ENCODE measurements around the gene BBS1.
A peak's percentile ranks its signal among the peaks of the same experiment; 100 is the strongest.

The BBS1 gene

GRCh38 chr11:66467034-66467659 lies 43.3 kb upstream of the BBS1 start:
- no peak for TF ChIP-seq Cebpa-rat (IDR thresholded peaks at IDR 0.05)
- Histone ChIP-seq H3K4me1 (peaks cover 38 to 64% (median 48%) of the 10 kb centered on the region in 10 experiments), H4K20me1 (peaks cover 0 to 18% (median 12%) of the 10 kb centered on the region in 11 experiments; a peak in 9 of 22 replicates), H3K4me2 (peak overlapping the region; percentile 94 to 100 (median 98)), H3K9me3 (replicated peaks in 1 of 11) (peaks cover 7 to 19% (median 16%) of the 10 kb centered on the region in 11 experiments; a peak in 14 of 22 replicates), H3K27ac (peak overlapping the region; percentile 16 to 77 (median 72); a peak in 21 of 22 replicates), H3K4me3 (peak overlapping the region; percentile 64 to 84 (median 74)), H3K9ac (peak overlapping the region; percentile 65 to 84 (median 80)), H3K27me3 (no peaks in the 10 kb centered on the region), H3K36me3 (peaks cover 1 to 14% (median 8%) of the 10 kb centered on the region in 11 experiments; a peak in 15 of 22 replicates)

GRCh38 chr11:66467756-66468155 lies 42.7 kb upstream of the BBS1 start:
- H3K27me3 ChIP-seq, result no peaks in the 10 kb centered on the region
- H3K4me3 ChIP-seq, result peak overlapping the region; percentile 64 to 84 (median 74)
- peak overlapping the region; percentile 65 to 84 (median 80); a peak in 21 of 22 replicates for H3K9ac ChIP-seq
- TF ChIP-seq Cebpa-rat (IDR thresholded peaks at IDR 0.05), result no peak
- peaks cover 0 to 18% (median 12%) of the 10 kb centered on the region in 11 experiments; a peak in 9 of 22 replicates for H4K20me1 ChIP-seq
- peak overlapping the region; percentile 94 to 100 (median 98) for H3K4me2 ChIP-seq
- H3K27ac ChIP-seq, result peak overlapping the region in 10 of 11 experiments; percentile 52 to 77 (median 72); a peak in 16 of 22 replicates
- H3K4me1 ChIP-seq, result peaks cover 38 to 57% (median 45%) of the 10 kb centered on the region in 10 experiments
- H3K36me3 ChIP-seq, result peaks cover 7 to 20% (median 14%) of the 10 kb centered on the region in 11 experiments; a peak in 20 of 22 replicates
- H3K9me3 ChIP-seq (replicated peaks in 1 of 11), result peaks cover 3 to 14% (median 11%) of the 10 kb centered on the region in 11 experiments; a peak in 14 of 22 replicates

DNA sequence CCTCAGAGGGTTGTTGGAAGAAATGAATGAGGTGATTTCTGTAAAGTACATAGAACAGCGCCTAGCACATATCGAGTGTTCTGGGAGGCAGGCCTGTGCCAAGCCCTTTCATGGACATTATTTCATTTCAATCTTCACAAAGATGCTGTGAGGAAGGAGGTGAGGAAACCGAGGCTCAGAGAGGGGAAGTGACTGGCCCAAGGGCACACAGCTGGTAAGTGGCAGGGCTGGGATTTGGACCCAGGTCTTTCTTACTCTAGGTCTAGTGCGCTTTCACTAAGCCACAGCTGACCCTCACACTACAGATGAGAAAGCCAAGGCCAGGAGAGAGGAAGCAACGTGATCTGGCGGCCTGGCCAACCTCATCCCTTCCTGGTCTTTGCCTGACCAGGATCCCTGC lies 41.7 kb upstream of the BBS1 start:
- H4K20me1 ChIP-seq, result peaks cover 0 to 18% (median 12%) of the 10 kb centered on the region in 11 experiments; a peak in 9 of 22 replicates
- peak overlapping the region in 1 of 11 experiments; percentile 77; a peak in 2 of 22 replicates for H3K27ac ChIP-seq
- TF ChIP-seq Cebpa-rat (IDR thresholded peaks at IDR 0.05), result no peak
- H3K9ac ChIP-seq, result peak overlapping the region in 2 of 11 experiments; percentile 80 to 83; a peak in 1 of 22 replicates
- peak overlapping the region in 10 of 11 experiments; percentile 94 to 100 (median 98); a peak in 18 of 22 replicates for H3K4me2 ChIP-seq
- H3K4me3 ChIP-seq, result no peak overlapping the region
- peaks cover 0 to 4% (median 2%) of the 10 kb centered on the region in 11 experiments; a peak in 5 of 22 replicates for H3K9me3 ChIP-seq (replicated peaks in 1 of 11)
- H3K36me3 ChIP-seq, result peaks cover 17 to 29% (median 23%) of the 10 kb centered on the region in 11 experiments
- H3K4me1 ChIP-seq, result peaks cover 38 to 55% (median 45%) of the 10 kb centered on the region in 10 experiments
- H3K27me3 ChIP-seq, result no peaks in the 10 kb centered on the region

DNA sequence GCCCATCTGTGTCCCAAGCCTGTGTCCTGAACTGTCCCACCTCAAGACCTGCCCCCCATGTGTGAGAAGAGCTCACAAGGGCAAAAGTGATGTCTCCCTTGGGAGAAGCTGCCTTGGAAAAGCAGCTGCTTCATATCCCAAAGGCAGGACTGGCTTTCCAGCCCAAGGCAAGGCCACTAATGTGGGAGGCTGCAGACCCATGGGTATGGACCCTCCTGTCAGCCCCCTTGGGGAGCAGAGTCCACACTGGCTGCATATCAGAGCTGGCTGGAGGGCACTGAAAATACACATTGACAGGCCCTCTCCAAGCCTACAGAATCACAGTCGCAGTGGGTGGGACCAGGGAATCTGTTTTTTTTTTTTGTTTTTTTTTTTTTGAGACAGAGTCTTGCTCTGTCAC lies 41.0 kb upstream of the BBS1 start:
- Histone ChIP-seq H3K9ac (no peak overlapping the region), H3K4me1 (peaks cover 38 to 55% (median 45%) of the 10 kb centered on the region in 10 experiments), H3K4me2 (peak overlapping the region in 1 of 11 experiments; percentile 95; a peak in 2 of 22 replicates), H3K27ac (peak overlapping the region in 1 of 11 experiments; percentile 77; a peak in 1 of 22 replicates), H3K4me3 (no peak overlapping the region), H3K36me3 (peaks cover 22 to 37% (median 31%) of the 10 kb centered on the region in 11 experiments), H3K9me3 (replicated peaks in 1 of 11) (no peaks in the 10 kb centered on the region), H4K20me1 (peaks cover 0 to 22% (median 13%) of the 10 kb centered on the region in 11 experiments; a peak in 11 of 22 replicates), H3K27me3 (no peaks in the 10 kb centered on the region)
- no peak for TF ChIP-seq Cebpa-rat (IDR thresholded peaks at IDR 0.05)

- Histone ChIP-seq H3K27me3 (no peaks in the 10 kb centered on the region), H3K36me3 (peaks cover 22 to 42% (median 37%) of the 10 kb centered on the region in 11 experiments)
Observed at GRCh38 chr11:66470015-66470414, 40.4 kb upstream of the BBS1 start.

DNA sequence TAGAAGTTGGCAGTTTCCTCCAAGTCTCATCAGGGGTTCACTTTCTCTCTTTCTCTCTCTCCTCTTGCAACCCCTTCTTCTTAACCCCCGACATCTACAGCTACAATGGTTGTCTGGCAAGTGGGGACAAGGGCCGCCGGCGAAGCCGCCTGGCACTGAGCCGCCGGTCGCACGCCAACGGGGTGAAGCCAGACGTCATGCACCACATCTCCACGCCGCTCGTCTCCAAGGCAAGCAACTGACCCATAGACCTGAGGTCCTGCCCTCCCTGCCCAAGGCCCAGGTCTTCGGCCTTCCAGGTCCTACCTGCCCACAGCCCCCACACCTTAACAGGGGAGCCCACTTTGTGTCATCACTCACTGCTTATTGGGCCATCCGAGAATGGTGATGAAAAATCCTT lies 39.3 kb upstream of the BBS1 start:
- peaks cover 23 to 40% (median 28%) of the 10 kb centered on the region in 10 experiments for H3K4me1 ChIP-seq
- H3K9ac ChIP-seq, result no peak overlapping the region
- peaks cover 22 to 53% (median 48%) of the 10 kb centered on the region in 11 experiments for H3K36me3 ChIP-seq
- H3K4me3 ChIP-seq, result no peak overlapping the region
- H3K9me3 ChIP-seq (replicated peaks in 1 of 11), result no peaks in the 10 kb centered on the region
- H3K27me3 ChIP-seq, result no peaks in the 10 kb centered on the region
- H3K27ac ChIP-seq, result no peak overlapping the region
- no peak overlapping the region for H3K4me2 ChIP-seq
- H4K20me1 ChIP-seq, result peaks cover 0 to 37% (median 15%) of the 10 kb centered on the region in 11 experiments; a peak in 14 of 22 replicates
- no peak for TF ChIP-seq Cebpa-rat (IDR thresholded peaks at IDR 0.05)

More at GRCh38 chr11:66470015-66470414, 40.4 kb upstream of the BBS1 start:
- peak overlapping the region in 1 of 11 experiments; percentile 20; a peak in 1 of 22 replicates for H3K4me2 ChIP-seq
- H3K4me3 ChIP-seq, result no peak overlapping the region
- H3K9ac ChIP-seq, result 0 out of 22 replicates have a peak overlapping the region, but pooled peaks of 1 of the 11 experiments have one; percentile 9
- H3K4me1 ChIP-seq, result peaks cover 35 to 51% (median 39%) of the 10 kb centered on the region in 10 experiments
- H3K9me3 ChIP-seq (replicated peaks in 1 of 11), result no peaks in the 10 kb centered on the region
- peaks cover 0 to 26% (median 13%) of the 10 kb centered on the region in 11 experiments; a peak in 13 of 22 replicates for H4K20me1 ChIP-seq
- no peak overlapping the region for H3K27ac ChIP-seq
- TF ChIP-seq Cebpa-rat (IDR thresholded peaks at IDR 0.05), result no peak

DNA sequence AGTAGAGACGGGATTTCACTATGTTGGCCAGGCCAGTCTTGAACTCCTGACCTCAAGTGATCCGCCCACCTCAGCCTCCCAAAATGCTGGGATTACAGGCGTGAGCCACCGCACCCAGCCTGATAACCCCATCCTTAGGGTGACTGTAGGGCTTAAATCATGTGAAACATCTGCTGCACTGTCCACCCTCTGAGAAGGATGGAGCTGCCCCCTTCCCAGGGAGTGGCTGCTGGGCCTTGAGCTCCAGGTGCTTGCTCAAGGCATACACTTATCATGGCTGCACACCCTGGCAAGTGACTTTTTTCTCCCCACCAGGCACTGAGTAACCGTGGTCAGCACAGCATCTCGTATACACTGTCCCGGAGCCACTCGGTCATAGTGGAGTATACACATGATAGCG lies 38.4 kb upstream of the BBS1 start:
- H3K27ac ChIP-seq, result no peak overlapping the region
- H4K20me1 ChIP-seq, result peaks cover 0 to 46% (median 22%) of the 10 kb centered on the region in 11 experiments; a peak in 14 of 22 replicates
- no peak overlapping the region for H3K4me3 ChIP-seq
- no peak overlapping the region for H3K4me2 ChIP-seq
- H3K36me3 ChIP-seq, result peaks cover 23 to 58% (median 50%) of the 10 kb centered on the region in 11 experiments
- H3K9ac ChIP-seq, result no peak overlapping the region
- no peak for TF ChIP-seq Cebpa-rat (IDR thresholded peaks at IDR 0.05)
- no peaks in the 10 kb centered on the region for H3K9me3 ChIP-seq (replicated peaks in 1 of 11)
- peaks cover 22 to 36% (median 25%) of the 10 kb centered on the region in 10 experiments for H3K4me1 ChIP-seq
- H3K27me3 ChIP-seq, result no peaks in the 10 kb centered on the region

DNA sequence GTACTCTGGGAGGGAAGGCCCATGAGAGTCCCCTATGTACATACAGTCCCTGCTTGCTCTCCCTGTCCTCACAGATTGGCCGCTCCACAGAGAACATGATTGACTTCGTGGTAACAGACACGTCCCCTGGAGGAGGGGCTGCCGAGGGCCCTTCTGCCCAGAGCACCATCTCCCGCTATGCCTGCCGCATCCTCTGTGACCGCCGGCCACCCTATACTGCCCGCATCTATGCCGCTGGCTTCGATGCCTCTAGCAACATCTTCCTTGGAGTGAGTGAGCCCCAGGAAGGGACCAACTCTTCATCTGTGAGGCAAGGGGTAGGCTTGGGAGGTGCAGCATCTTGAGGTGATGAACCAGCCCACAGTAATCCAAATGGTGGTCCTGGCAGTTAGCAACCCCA lies 37.3 kb upstream of the BBS1 start:
- Histone ChIP-seq H3K9ac (no peak overlapping the region), H4K20me1 (peaks cover 0 to 54% (median 20%) of the 10 kb centered on the region in 11 experiments; a peak in 13 of 22 replicates), H3K36me3 (peaks cover 24 to 67% (median 50%) of the 10 kb centered on the region in 11 experiments)

More for the DNA sequence above, 37.3 kb upstream of the BBS1 start:
- no peak overlapping the region for H3K27ac ChIP-seq
- H3K4me3 ChIP-seq, result no peak overlapping the region
- peaks cover 11 to 25% (median 15%) of the 10 kb centered on the region in 10 experiments for H3K4me1 ChIP-seq
- H3K27me3 ChIP-seq, result no peaks in the 10 kb centered on the region
- H3K4me2 ChIP-seq, result no peak overlapping the region
- TF ChIP-seq Cebpa-rat (IDR thresholded peaks at IDR 0.05), result no peak
- H3K9me3 ChIP-seq (replicated peaks in 1 of 11), result no peaks in the 10 kb centered on the region
